Tongue (tissue), 2 donors: ENCODE data around the gene KBTBD13. TPM values are rescaled to one million over a fixed set of nuclear protein-coding genes. Genes with fewer than 3 reads are reported as not detected.
A peak's percentile ranks its signal among the peaks of the same experiment; 100 is the strongest.

Experiments used
- DNase-seq: peaks from one replicate; pipeline ENCODE4 v3.0.0-alpha.2; 2015
- total RNA-seq: library from RNA; depleted of rRNA; stranded (reverse); fragments of >200 nt; gene quantifications from one replicate; pipeline ENCODE4 v1.2.3, GENCODE V29; 2014

KBTBD13 gene
- total RNA-seq, 1 donor from 2014 or later: 2.6 TPM

- DNase-seq: no peak
Measured at GRCh38 chr15:65052956-65053355, 23.6 kb upstream of the KBTBD13 start.

DNA sequence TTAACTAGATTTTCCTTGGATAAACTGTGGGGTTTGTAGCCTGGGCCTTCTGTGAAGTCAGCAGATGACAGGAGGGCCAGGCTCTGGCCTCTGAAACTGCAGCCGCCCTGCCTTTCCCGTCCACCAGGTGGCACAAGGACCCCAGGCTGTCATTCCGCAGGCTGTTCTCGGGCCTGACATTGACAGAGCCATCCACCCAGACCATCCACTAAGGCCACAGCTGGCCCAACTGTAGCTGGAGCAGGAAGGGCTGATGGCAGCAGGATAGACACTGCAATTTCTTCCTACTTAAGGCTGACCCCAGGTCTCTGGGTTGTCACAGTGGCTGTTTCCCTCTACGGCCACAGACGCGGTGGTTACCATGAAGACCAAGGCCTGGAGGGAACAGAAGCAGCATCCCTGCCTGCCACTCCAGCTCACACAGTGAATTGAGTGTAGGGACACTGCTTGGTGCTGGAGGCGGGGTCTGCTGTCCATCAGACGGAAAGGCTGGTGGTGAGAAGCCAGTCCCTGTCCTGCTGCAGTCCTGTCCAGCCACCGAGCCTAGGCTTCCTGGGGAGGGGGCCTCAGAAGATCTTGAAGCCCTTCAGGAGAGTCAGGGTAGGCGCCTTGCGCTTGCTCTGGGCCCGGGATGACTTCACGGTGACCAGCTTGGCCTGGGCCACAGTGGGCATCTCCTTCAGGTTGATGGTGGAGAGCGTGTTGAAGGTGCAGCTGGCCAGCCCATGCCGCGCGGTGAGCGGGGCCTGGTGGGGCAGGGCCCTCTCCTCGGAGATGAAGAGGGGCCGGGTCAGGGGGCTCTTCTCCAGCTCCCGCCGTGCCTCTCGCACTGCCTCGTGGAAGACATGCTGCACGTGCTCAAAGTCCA is 22.0 kb upstream of the KBTBD13 start:
- DNase-seq: peak; percentile 87

- DNase-seq: no peak
Measured at GRCh38 chr15:65055201-65055870, 21.2 kb upstream of the KBTBD13 start.

GRCh38 chr15:65056106-65056505 is 20.4 kb upstream of the KBTBD13 start:
- DNase-seq: no peak

DNA sequence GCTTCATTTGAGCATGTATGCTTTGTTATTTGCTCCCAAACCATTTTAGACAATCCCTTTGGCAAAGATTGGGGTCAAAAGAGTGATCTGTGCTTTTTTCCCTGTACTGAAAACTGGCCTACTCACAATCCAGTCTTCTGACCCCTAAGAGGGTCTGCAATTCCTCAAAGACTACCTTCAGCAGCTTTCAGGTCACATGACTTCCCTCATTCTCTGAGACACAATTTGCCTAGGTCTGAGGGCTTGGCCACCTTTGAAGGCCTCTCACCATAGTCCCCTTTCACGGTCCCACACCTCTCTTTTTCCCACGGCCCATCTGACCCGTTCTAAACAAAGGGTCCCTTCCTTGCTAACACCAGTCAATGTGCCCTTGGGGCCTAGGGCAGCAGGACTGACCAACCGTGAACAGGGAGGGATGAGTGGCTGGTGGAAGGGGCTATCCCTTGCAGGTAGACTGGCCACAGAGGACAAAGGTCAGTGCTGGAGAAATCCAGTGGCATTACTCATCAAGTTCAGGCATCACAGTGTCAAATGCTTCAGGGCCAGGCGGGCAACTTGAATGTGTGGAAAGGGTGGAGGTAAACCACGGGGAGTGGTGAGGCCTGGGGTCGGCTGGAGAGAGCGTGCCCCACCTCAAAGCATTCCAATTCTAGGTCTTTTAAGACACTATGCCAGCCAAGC is 19.5 kb upstream of the KBTBD13 start:
- DNase-seq: no peak

DNA sequence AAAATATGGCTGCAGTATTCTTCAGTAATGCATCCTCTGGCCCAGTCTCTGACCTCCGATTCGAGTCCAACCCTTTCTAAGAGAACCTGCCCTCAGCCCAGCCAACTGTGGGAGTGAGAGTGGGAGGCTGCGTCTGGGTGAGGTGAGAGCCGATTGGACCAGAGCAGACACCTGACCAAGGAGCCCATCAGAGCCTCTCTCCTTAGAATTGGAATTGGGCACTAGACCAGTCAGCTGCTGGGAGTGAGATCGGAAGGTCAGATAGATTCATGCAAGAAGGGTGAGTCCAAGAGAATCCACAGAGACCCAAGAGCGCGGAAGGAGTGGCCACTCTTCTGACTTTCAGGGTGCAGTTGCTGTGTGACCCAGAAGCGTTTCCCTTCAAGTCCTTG is 19.0 kb upstream of the KBTBD13 start:
- no peak for DNase-seq

DNA sequence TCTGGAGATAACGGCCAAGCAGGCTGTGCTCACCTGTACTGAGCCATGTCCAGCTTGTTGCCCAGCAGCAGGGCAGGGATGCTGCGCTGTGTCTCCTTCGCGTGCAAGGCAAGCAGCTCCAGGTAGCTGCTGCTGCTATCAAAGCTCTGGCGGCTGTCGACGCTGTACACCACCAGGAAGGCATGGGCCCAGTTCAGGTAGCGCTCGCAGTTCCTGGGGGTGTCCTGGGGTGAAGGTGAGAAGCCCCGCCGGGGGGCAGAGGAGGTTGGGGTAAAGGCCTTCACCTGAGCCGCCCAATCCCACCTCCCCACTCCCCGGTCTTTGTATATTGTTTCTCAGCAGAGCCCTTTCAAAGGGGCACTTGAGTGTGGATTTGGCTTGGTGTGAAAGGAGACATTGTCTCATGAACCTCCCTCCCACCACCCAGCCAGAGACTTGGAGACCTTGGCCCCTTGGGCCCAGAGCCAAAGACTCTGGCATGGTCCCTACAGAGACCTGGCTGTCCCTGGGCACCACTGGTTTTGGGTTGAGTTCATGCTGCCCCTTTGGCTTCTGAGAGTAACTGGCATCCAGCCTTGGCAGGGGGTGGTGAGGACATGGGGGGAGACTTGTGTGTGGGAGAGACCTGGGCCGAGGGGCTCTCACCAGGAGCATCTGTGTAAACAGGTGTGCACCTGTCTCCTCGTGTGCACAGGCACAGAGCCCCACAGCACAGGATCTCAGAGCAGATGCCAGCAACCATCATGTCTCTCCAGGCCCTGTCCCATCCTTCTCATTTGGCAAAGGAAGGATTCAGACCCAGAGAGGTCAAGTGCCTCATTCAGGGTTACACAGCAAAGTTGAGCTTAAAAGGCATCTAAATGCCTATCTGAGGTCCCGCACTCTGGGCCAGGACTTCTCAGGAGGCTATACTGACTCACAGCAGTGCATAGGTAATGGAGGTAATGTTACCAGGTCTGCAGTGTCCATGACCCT is 17.9 kb upstream of the KBTBD13 start:
- DNase-seq: no peak

GRCh38 chr15:65059369-65059750 is 17.2 kb upstream of the KBTBD13 start:
- DNase-seq: no peak

- no peak for DNase-seq
Measured at GRCh38 chr15:65059931-65060596, 16.5 kb upstream of the KBTBD13 start.

DNA sequence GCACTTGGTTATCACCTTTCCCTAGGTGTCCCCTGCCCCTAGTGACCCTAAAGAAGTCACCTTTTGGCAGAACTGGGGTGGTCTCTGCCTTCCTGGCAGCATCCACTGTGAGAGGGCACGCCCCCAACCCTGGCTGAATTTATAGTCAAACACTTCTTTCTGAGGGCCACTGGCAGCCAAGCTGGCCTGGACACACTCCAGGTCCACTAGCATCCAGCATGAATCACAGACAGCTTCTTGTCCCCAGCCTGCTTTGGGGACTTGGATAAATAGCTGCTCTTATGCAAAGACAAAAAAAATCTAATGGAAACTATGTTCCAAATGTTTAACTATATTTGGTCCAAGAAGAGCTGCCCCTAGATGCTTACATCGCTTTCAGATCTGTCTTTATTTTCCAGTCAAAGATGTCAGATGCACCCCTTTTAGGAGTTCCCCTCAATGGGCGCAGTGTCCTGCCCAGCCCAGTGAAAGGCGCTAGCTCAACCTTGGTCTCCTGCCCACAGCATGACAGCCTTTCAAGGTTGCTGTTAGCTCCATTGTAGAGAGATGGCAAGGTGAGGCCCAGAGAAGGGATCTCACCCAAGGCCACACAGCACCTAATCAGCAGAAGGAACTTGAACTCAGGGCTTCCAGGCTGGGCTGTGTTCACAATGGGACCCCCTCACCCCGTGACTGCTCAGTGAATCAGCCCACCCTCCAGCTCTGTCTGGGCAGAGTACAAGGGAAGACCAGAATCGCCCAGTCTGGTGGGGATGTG is 15.7 kb upstream of the KBTBD13 start:
- DNase-seq: no peak

DNA sequence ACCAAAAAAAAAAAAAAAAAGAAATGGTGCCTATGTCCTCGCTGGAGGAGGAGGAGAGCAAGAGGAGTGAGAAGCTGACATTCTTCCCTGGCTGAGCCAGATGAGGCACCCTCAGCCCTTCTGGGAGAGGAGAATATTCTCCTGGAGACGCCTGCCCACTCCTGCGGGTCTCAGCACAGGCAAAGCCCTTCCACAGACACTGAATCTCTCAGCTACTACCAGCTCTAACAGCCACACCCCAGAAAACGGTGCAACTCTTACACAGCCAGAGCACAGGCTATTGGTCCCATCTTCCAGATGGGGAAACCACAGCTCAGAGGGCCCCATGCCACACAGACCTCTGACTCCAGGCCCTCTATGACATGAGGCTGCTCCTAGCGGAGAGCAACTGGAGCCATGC is 14.5 kb upstream of the KBTBD13 start:
- DNase-seq: no peak

DNA sequence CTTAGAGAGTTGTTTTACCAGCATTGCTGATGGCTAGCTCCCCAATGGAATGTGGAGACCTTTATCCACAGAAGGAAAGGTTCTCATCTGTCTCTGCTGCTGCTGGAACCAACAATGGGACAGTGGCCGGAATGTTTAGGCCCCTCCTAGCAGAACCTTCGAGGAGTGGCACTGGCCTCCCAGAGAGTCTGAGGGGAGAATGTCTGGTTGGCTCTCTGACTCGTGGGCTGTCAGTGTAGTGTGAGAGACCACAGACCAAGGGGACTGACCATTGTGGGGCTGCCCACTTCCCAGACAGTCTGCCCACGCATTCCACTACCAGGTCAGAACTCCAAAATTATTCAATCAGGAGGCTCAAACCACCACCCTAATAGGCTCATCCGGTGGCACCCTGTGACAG is 13.8 kb upstream of the KBTBD13 start:
- no peak for DNase-seq

DNA sequence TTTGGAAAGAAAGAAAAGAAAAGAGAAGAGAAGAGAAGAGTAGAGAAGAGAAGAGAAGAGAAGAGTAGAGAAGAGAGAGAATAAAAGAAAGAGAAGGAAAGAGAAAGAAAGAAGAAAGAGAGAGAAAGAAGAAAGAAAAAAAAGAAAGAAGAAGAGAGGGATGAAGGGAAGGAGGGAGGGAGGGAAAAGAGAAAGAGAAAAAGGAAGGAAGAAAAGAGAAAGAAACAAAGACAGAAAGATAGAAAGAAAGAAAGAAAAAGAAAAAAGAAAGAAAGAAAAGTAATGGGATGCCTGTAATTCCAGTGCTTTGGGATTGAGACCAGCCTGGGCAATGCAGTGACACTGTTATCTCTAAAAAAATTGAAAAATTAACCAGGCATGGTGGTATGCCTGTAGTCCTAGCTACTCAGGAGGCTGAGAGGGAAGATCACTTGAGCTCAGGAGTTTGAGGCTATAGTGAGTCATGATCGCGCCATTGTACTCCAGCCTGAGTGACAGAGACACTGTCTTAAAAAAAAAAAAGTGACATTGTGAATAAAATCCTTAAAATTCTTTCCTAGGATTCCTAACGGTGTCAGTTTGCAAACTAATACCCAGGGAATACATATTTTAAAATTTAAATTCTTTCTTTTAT is 10.4 kb upstream of the KBTBD13 start:
- DNase-seq: no peak

DNA sequence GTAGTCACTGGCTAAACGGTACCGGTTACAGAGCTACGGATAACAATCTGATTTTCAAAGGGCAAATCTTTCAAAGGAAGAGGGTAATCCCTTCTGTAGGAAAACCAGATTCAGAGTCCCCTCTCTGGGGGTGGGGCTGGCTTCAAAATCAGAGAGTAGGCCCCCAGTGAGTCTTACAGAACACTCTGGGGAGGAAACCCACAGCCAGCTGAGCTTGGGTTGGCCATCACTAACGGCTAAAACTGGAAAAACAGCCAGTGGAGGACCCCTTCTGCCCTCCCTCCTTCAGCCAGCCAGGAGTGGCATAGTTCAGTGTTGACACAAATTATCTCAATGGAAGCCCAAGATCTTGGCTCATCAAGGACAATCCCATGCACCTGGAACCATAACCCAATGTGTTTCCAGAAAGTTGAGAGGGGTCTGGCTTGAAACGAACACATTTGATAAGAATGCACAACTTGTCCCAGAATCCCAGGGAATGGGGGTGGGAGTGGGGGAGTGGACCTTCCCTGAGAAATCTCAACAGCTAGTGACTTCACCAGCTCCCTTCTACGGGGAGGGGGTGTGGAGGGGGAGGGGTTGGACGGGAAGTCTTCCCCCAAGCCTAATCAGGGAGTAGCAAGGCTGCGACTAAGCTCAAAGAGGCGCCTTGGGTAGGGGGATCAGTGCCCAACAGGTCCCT is 9.8 kb upstream of the KBTBD13 start:
- no peak for DNase-seq

- no peak for DNase-seq
Measured at GRCh38 chr15:65067317-65067644, 9.3 kb upstream of the KBTBD13 start.

- DNase-seq: no peak
Measured at GRCh38 chr15:65067645-65068402, 8.7 kb upstream of the KBTBD13 start, which contains the start of gene RASL12. RASL12 (minus strand) TSS chr15:65067991; CDS start chr15:65067835, 156 bp downstream.

DNA sequence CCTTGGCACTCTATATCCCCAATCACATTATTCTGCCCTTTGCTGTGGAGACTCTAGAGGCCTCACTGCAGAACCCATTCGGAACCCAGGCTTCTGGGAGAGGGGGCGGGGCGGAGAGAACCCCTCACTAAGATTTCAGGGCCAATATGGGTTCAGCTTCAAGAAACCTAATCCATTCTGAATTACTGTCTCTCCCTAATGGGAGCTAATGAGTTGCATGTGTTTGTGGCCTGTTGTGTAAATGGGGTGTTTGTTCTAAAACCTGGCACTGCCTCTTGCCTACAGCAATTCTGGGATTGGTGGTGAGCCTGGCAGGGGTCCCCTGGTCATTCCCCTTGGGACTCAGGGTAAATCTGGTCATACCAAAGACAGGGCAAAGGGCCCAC is 8.2 kb upstream of the KBTBD13 start:
- DNase-seq: no peak

DNA sequence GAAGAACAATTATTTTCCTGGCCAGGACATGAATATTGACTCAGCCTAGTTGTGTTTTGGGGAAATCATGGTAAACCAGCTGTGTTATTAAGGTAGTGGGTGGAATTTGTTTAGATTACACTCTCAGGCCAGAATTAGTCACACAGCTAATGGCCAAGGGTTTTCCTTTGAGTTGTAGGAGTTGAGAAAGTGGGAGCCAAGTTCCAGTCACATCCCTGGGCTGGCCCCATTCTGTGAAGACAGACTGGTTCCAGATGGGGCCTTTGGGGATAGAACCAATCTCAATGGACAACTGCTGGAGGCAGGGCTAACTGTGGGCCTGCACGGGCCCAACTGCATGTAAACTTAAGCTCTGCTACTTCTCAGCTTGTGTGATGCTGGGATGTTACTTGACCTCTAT is 7.4 kb upstream of the KBTBD13 start:
- peak; percentile 81 for DNase-seq
